ENCODE results near the gene MAT2A. TPM values are rescaled to one million over a fixed set of nuclear protein-coding genes. Genes with fewer than 3 reads are reported as not detected.

Gene MAT2A
- total and polyA plus RNA-seq, 9 of the 15 experiments (the other 6 are each of a cell fraction or from before 2014, with no cell fraction given), result 130 to 1,027 (median 240) TPM

DNA sequence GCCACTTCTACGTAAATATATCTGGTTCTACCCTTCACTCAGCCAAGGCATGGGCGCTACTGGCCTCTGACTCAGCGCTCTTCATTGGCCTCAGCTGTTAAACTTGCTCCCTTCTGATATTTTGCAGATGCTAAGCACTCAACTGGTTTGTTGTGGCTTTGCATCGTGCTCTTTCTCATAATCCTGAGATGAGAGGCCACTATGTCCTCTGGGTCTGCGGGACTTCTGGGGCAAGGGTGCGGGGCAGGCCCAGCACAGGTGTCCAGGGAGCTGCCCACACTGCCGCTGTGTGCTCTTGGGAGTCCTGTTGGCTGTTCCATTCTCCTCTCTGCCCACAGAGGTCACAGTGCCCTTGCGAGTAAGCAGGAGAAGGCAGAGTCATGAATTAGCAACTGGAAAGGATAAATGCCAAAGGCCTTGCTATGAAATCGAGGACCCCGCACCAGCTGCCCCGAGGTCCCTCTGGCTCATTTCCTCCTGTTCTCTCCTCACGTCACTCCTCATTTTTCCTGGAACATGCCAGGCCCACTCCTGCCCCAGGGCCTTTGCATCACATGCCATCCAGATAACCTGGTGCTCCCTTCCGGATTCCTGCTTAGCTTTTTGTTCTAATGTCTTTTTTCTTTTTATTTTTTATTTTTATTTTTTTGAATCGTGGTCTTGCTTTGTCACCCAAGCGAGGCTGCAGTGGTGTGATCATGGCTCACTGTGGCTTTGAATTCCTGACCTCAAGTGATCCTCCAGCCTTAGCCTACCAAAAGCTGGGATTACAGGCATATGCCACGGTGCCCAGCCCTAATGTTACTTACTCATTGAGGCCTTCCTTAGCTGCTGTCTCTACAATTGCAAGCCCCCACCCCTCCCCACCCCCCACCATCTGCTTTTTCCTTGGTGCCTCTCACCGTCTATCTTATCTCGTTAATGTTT, 34.9 kb upstream of the MAT2A start (continued):
- TF ChIP-seq, protein P1, sequence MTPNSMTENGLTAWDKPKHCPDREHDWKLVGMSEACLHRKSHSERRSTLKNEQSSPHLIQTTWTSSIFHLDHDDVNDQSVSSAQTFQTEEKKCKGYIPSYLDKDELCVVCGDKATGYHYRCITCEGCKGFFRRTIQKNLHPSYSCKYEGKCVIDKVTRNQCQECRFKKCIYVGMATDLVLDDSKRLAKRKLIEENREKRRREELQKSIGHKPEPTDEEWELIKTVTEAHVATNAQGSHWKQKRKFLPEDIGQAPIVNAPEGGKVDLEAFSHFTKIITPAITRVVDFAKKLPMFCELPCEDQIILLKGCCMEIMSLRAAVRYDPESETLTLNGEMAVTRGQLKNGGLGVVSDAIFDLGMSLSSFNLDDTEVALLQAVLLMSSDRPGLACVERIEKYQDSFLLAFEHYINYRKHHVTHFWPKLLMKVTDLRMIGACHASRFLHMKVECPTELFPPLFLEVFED (CRISPR knock-in tag; conservative IDR thresholded peaks at IDR 0.05), result no peak
- no peak for TF ChIP-seq ZNF175 (CRISPR knock-in tag; IDR thresholded peaks at IDR 0.05; ENCODE audit: low read depth)
- TF ChIP-seq, protein P2, sequence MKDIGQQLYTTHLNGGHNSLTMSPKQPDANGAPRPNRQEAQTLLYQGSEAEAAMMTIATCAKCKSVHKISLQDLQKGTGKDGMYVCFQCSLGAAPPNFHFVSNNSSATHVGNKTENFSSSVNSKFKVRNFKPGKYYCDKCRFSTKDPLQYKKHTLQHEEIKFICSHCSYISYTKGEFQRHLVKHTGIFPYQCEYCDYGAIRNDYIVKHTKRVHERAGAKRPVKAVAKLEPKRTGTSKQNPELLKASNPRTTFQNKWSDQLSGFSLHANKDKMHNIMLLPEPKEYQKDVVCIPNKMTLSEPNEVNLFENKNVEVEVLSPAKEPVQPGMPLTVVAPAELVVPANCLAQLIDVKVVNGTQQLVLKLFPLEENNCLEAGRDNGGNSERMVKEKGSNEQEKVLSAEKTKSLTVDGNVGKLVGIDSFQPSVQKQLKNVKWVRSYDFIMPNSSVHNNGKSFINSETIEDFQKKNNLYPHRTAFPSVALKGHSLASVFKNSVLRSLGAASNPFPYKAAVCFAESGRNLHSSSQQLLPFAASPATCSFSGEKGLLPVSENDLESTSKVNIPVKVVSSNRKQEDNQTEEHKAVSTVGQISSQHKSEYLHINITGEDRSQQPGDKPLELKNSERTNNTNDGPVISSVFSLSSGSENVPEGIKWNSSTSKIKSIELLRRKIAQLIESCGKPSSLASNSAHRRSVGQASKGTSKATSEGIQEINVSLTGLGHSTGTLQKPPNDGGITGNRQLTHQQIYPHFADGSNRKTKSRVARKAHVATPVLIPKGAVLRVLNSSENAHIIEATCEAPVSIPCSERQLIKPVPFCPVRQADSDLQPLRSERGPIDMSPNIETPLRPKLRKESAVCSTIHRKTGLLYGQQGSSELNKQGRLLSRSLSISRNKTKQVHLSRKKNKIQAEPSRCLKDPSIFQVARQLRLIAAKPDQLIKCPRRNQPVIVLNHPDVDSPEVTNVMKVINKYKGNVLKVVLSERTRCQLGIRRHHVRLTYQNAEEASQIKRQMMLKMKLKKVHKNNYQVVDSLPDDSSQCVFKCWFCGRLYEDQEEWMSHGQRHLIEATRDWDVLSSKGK (CRISPR knock-in tag; IDR thresholded peaks at IDR 0.05), result no peak
- TF ChIP-seq SIN3A (IDR thresholded peaks at IDR 0.05; ENCODE audit: borderline replicate concordance in 2 of 2, control insufficient read depth in 1 of 2, low read depth in 2 of 2, low read length in 2 of 2), result no peak
- TF ChIP-seq C11orf30 (IDR thresholded peaks at IDR 0.05; ENCODE audit: low read depth), result peak; percentile 43
- no peak for TF ChIP-seq SMARCA4 (IDR thresholded peaks at IDR 0.05)
- TF ChIP-seq BCOR (IDR thresholded peaks at IDR 0.05), result peak; percentile 71
- TF ChIP-seq ZNF644 (tag; IDR thresholded peaks at IDR 0.05; ENCODE audit: low read depth), result no peak
- TF ChIP-seq GMEB1 (CRISPR knock-in tag; IDR thresholded peaks at IDR 0.05), result no peak
- TF ChIP-seq RNF2 (IDR thresholded peaks at IDR 0.05), result no peak
- peak; percentile 57 for TF ChIP-seq ZNF316 (IDR thresholded peaks at IDR 0.05)
- TF ChIP-seq MAFK (IDR thresholded peaks at IDR 0.05; ENCODE audit: low read length), result peak; percentile 42; the same call in 1 of the 2 replicates
- TF ChIP-seq GATAD2B (IDR thresholded peaks at IDR 0.05; ENCODE audit: borderline replicate concordance), result no peak
- no peak for TF ChIP-seq MTA3 (IDR thresholded peaks at IDR 0.05; ENCODE audit: borderline replicate concordance)
- TF ChIP-seq, protein P3, sequence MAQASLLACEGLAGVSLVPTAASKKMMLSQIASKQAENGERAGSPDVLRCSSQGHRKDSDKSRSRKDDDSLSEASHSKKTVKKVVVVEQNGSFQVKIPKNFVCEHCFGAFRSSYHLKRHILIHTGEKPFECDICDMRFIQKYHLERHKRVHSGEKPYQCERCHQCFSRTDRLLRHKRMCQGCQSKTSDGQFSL (CRISPR knock-in tag; IDR thresholded peaks at IDR 0.05), result no peak
- TF ChIP-seq, protein P3 (tag; IDR thresholded peaks at IDR 0.05), result no peak
- no peak for TF ChIP-seq TSC22D4 (tag; IDR thresholded peaks at IDR 0.05)
- TF ChIP-seq HIVEP1 (CRISPR knock-in tag; IDR thresholded peaks at IDR 0.05), result no peak
- TF ChIP-seq NFE2 (IDR thresholded peaks at IDR 0.05; ENCODE audit: low read depth), result peak; percentile 39; the same call in 1 of the 2 replicates
- TF ChIP-seq BRD9 (IDR thresholded peaks at IDR 0.05; ENCODE audit: low read depth, partially characterized antibody), result no peak
- TF ChIP-seq CBFA2T2 (conservative IDR thresholded peaks at IDR 0.05), result no peak
- TF ChIP-seq CBFB (CRISPR knock-in tag; IDR thresholded peaks at IDR 0.05), result no peak
- TF ChIP-seq L3MBTL2 (IDR thresholded peaks at IDR 0.05), result no peak

All from K562 (cell line).